Activated T-helper 17 cell treated with anti-CD3 and anti-CD28 coated beads, Interleukin-2, amount 50 U/mL, for 72 hours (primary cell): ENCODE data around the gene MRPL48. TPM values are rescaled to one million over a fixed set of nuclear protein-coding genes. Genes with fewer than 3 reads are reported as not detected.

Experiments used
- total RNA-seq, 2 donors: library from RNA; stranded (reverse); gene quantifications; one replicate each; pipeline ENCODE4 v1.2.3, GENCODE V29; 2022

Gene MRPL48
- total RNA-seq, 2 donors from 2014 or later, result 28.1 to 39.6 TPM

Other genes with a start within 250 kb of the MRPL48 start
- gene FAM168A, start 189.8 kb upstream of the MRPL48 start, total RNA-seq, result 10 to 100 TPM; 16.0 to 33.2 TPM
- 10 to 100 TPM in 1 of 2 donors, 1 to 10 TPM in 1; 9.7 to 11.9 TPM for gene PLEKHB1, start 141.3 kb upstream of the MRPL48 start, total RNA-seq
- 100 to 1,000 TPM in 1 of 2 donors, 10 to 100 TPM in 1; 78.6 to 113 TPM for gene RAB6A, start 26.8 kb upstream of the MRPL48 start, total RNA-seq
- 100 to 1,000 TPM in 1 of 2 donors, 10 to 100 TPM in 1; 56.2 to 104 TPM for gene COA4, start 89.0 kb downstream of the MRPL48 start, total RNA-seq
- gene PAAF1, start 89.1 kb downstream of the MRPL48 start, total RNA-seq, result 10 to 100 TPM; 32.0 to 40.6 TPM
- 1 to 10 TPM in 1 of 2 donors, not detected in 1; 1.2 TPM for gene DNAJB13, start 163.2 kb downstream of the MRPL48 start, total RNA-seq
- gene UCP2, start 195.0 kb downstream of the MRPL48 start, total RNA-seq, result 100 to 1,000 TPM; 199 to 269 TPM
- gene UCP3, start 221.2 kb downstream of the MRPL48 start, total RNA-seq, result 1 to 10 TPM; 4.3 to 6.6 TPM